NCI-H1105 treated with DMSO at 0.1 percent for 48 hours (cell line): ENCODE results near the gene PRKN.

Experiments used
- DNase-seq: peaks from one replicate; lab custom pipeline; 2025; lab: John Stamatoyannopoulos, UW

Gene PRKN

DNA sequence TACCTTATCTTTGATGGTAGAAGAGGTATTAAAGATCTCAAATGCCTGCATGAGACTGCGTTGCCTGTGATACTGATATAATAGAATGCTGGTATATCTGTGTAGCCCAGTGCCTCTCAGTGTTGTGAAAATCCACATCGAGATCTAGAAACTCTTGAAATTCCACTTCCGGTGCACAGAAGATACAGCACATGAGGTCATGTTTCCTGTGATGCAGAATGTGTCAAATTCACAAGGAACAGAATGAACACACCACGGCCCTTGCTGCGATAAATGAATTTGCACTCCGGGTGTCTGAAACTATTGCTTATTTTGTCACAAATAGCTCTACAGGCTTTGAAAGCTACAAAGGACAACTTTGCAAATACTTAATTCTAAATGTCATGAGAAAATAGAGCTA, 765.8 kb downstream of the PRKN start:
- DNase-seq: no peak

- DNase-seq: no peak
These were observed 766.5 kb downstream of the PRKN start for GRCh38 chr6:161961046-161961445.

DNA sequence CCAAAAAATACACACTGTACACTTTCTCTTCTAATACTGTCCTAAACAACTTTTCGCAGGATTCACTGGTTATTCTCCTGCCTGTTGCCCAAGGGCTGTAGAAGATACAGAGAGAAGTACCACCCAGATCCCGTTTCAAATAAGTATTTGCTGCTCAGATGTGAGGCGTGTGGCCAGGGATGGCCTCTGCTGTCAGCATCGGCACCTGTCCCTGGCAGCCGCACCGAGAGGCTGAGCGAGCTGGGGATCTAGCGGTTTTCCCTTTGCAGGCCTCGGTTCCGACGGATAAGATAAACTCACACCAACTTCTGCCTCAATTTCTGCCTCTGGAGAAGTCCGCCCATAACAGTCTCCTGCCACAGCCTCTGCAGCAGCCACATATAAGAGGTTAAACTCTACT, 768.5 kb downstream of the PRKN start:
- no peak for DNase-seq

DNA sequence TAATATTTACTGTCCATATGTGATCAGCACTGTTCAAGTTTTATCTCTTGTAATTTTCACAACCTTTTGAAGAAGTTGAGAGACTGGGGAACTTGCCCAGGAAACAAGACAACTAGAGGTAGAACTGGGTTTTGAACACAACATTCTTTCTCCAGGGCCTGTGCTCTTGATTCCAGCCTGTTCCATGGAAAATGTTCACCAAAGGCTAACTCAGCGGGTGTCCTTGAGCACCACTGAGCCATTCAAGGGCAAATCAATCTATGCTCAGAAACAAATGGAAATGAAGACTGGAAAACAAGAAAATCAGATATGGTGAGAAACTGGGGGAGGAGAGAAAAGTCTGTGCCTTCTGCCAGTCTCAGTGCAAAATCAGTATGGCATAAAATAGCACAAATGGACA, 771.5 kb downstream of the PRKN start:
- DNase-seq: no peak

DNA sequence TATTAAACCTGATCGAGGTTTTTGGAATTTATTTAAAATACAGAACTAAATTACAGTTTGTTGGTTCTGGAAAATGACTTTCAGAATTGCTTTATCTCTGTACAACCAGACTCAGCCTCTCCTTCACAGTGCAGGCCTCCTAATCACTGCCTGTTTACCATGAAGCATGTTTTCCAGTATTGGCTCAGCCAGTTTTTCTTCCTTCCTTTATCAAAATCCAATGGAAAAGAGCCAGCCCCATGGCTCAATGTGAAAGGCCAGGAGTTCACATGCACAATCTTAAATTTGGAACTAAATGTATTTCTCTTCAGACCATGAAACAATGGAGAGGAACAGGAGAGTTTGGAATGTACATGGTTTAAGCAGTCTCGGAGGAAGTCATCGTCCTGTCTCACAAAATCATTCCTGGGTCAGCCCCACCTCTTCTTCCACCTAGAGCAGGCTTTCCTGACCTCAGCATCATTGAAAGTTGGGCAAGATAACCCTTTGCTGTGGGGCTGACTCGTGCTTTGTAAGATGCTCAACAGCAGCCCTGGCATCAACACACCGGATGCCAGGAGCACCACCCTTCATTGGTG, 772.8 kb downstream of the PRKN start:
- no peak for DNase-seq

DNA sequence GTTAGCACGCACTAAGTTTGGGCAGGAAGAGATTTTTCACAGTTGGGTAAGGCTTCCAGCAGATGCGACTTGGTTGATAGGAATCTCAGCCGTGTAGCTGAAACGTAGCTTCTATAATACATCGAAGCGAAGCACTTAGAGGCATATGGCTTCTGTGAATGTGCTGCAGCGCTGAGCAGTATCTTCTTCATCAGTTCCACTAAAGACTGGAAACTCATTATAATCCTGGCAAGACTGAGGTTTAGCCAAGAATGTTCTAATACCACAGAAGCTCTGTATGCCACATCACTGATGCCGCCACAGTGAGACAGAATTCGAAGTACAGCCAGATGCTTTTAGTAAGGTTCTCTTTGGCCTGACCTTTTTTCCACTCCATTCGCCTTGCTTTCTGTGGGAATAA, 773.5 kb downstream of the PRKN start:
- DNase-seq: no peak

GRCh38 chr6:161951126-161951525, 776.4 kb downstream of the PRKN start:
- no peak for DNase-seq

- no peak for DNase-seq
These were observed 778.0 kb downstream of the PRKN start for GRCh38 chr6:161949531-161949930.

DNA sequence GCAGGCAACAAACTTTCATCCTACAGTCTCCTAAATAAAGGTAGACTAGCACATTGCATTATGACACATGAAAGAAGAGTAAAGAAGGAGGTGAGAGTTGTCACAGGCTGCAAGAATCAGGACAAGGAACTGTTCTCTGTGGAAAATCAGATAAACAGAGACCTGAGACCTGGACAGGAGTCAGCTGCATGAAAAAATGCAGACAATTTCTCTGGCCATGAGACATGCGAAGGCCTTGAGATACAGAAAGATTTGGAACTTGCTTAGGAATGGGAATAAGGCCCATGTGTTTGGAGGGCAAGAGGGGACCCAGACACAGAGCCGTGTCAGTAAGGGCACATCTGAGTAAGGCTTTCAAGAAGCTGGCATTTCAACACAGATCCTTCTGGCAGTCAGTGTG, 779.1 kb downstream of the PRKN start:
- no peak for DNase-seq

DNA sequence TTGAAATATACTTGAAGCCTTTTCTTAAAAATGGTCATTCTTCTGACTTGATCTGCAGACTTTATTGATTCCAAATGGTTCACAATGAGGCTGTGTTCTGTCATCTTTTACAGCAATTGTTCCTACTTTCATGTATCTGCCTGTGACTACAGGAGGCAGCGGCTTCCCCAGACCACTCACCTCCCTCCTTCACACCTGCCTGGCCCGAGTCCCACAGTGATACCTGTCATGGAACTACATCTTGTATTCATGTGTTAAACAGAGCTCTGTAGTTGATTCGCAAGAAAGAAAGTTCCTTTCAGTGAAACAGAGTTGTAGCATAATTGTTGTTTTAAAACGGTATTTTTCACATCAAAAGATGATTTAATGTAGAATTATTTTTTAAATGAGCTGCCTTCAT, 780.2 kb downstream of the PRKN start:
- DNase-seq: no peak

GRCh38 chr6:161946461-161946860, 781.1 kb downstream of the PRKN start:
- DNase-seq: no peak

- no peak for DNase-seq
These were observed 784.0 kb downstream of the PRKN start for GRCh38 chr6:161943561-161943960.

GRCh38 chr6:161941565-161941964, 786.0 kb downstream of the PRKN start:
- no peak for DNase-seq

DNA sequence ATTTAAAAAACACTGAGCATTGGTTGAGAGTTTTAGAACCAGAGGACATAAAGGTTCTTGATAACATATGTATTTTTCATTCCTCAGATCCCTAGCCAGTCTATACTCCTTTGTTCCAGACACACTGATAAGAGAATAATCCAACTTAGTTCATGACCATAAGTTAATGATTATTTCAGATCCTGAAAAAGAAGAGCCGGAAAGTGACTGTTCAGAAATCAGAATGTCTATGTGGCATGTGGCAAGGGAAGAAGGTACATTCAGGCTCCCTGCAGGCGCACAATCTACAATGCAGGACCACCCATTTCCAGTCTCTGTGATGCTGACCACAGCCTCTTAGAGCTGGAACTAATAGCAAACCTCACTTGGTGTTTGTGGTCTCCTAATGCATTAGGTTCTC, 787.0 kb downstream of the PRKN start:
- no peak for DNase-seq

- DNase-seq: no peak
These were observed 801.2 kb downstream of the PRKN start for GRCh38 chr6:161926324-161926723.

- no peak for DNase-seq
These were observed 803.0 kb downstream of the PRKN start for GRCh38 chr6:161924516-161925116.

GRCh38 chr6:161922631-161923119, 804.9 kb downstream of the PRKN start:
- DNase-seq: peak; percentile 67

- DNase-seq: peak; percentile 63
These were observed 805.8 kb downstream of the PRKN start for GRCh38 chr6:161921602-161922395.

GRCh38 chr6:161919691-161920090, 807.9 kb downstream of the PRKN start:
- no peak for DNase-seq

DNA sequence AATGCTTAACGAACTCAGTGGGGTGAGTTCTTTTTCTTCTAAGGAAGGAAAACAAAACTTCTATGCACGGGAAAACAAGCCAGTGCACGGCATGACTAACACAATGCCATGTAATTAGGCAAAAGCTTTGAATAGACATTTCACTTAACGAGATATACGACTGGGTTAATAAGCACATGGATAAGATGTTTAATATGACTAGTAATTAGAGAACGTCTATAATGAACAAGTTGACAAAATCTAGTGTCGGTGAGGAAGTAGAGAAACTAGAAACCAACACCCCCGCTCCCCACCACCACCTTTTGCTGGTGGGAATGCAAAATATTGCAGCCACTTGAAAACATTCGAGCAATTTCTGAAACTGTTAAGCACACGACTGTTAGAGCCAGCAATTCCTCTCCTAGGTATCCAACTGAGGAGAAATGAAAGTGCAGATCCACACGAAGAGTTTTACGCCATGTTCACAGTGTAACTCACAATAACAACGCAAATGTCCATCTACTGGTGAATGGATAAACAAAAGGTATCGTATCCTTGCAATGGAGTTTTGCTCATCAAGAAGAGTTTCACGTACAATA, 808.8 kb downstream of the PRKN start:
- peak; percentile 75 for DNase-seq

DNA sequence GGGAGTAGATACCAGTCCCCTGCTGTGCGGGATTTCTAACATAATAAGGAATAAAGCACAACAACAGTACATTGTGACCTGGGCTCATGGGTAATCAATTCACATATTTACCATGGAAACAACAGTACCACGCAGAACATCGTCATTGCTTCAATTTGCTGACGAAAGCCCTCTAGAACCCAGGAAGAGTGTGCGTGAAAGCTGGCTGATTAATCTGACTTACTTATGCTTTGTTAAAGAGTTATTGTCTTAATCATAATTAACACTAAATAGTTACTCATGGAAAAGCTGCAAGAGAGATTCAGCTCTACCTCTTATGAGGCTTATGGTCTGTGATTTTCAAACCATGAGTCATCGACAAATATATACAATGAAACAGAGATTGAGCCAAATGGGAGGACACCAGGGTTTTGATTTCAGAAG, 809.4 kb downstream of the PRKN start:
- peak; percentile 89 for DNase-seq

DNA sequence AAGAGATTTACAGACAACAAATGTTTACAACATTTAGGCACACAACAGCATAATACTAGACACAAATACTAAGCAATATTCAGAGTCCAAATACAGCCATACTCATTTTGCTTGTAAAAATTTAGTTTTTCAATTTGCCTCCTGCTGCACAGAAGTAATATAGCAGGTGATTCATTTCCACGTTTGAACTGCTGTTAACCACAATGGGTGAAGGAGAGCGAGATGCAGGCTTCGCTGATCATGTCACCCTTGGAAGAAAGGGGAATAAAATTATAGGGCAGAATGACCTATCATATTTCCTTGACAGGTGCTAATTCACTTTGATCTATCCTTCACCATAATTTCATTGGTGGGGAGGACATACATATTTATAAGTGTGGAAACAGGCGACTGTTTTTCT, 809.9 kb downstream of the PRKN start:
- DNase-seq: peak; percentile 93

DNA sequence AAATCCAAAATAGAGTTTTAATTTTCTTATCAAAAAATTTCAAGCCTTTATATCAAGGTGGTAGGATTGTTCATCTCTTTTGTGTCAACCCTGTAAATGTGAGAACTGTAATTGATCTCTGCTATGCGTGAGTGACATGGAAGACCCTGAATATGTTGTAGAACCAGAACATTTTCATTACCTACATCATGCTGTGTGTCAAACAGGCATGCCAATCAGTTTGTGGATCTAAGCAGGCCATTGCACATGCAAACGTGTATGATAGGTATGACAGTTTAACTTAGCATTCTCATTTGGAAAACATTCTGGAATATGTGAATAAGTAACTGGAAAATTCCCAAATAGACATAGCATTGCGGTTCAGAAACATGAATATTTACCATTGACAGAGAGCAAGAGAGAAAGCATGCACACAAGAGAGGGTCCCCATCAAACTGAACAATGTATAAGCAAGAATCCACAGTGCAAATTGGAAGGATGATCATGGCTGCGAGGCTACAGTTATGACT, 812.1 kb downstream of the PRKN start:
- DNase-seq: no peak
